HG02943 (cell line): ENCODE measurements around the gene MTHFR.
A peak's percentile ranks its signal among the peaks of the same experiment; 100 is the strongest.

ENCODE experiments used
- ATAC-seq: cut with Tn5 transposase; IDR thresholded peaks from one replicate; pipeline ENCODE4 v1.9.1; 2021; ENCODE audit warnings: mild to moderate bottlenecking, low read depth, moderate library complexity; ENCODE audit not compliant: unreplicated experiment

MTHFR gene

DNA sequence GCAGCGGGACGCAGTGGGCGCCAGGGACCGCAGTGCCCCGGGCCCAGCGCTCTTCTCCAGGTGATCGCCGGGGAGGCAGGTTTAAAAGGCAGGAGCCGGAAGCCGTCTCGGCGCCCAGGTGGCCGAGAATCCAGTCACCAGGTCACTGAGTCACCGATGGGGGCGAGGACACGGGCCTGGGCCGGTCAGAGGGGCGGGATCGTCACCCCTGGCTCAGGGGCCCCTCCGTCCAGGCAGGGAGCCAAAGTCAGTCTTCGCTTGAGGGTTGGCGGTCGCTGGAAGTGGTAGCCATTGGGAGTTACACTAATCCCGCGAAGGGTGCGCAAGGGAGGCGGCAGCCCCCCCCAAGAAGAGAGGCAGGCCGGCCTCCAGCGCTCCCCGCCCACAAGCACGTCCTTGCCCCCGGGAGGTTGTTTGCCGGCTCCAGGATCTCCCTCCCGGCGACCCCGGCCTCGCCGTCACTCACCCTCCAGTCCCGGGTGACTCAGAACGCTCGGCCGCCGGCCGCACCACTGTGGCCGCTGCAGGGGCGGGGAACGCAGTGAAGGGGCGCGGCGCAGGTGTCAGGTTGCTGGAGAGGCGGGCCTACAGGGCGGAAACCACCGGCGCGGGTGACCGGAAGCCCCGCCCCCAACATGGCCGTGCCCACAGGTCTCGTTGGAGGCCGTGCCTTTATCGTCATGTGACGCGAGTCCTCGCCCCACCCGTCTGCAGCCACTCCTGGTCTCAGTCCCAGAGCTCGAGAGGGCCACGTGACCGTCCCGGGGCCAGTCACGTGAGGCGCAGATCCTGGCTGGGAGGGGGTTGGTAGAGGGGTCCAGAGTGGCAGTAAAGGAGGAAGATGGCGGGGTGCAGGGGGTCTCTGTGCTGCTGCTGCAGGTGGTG, at the start of gene MTHFR, which contains the start of gene CLCN6:
Gene MTHFR (minus strand): TSS at position 543 of the 885 bp plus-strand sequence. CDS start 2,848 bp downstream, outside the sequence.
Gene CLCN6 (plus strand): TSS at position 770 of the 885 bp plus-strand sequence. CDS start 72 bp downstream, at position 842.
- peak; percentile 90 for ATAC-seq

GRCh38 chr1:11855430-11855829, 49.7 kb upstream of the MTHFR start:
- no peak for ATAC-seq

DNA sequence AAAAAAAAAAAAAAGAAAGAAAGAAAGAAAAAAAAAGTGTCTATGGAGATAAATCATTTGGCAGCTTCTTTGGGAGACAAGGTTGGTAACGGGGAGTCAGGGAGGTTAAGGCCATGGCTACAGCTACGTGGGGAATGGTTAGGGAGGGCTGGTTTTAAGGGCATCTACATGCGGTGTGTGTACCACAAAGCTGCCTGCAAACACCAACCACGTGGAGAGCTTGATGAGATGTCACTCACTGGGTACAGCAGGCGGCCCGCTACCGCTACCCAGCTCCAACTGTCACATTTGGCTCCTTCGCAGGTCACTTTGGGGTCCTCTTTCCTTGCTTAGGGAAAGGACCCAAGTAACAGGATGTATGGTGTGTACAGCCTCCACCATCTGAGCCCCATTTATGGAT, 48.8 kb upstream of the MTHFR start:
- ATAC-seq, result no peak

GRCh38 chr1:11851180-11851579, 45.4 kb upstream of the MTHFR start:
- no peak for ATAC-seq

DNA sequence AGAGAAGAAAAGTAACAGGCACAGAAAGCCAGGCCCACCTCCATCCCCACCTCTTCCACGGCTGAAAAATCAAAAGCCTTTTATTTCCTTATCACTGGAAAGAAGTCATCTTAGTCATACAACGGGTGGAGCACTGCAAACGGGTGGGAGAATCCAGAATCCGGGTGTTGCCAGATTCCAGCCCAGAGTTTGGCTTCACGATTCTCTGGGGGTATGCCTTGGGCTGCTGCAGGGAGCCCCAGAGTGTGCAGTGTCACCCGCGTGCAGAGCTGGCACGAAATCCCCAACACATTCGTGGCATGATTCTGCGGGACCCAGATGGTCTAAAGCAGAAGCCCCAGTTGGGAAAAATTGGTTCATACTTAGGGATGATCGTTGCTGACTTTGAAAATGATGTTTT, 44.4 kb upstream of the MTHFR start:
- ATAC-seq, result no peak

DNA sequence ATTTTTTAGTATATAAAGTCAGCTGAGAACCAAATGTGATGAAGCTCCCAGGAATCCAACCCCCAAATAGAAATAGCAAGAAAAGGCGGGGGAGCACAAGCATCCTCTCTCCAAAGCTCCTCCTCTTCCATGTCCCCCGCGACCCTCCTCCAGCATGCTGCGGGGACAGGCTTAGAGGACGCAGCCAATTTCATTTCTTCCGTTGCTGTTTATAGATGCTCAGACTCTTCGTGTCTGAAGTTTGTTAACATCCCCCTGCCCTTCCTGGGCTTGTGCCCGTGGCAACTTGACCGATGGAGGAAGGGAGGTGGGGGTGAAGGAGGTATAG, 42.6 kb upstream of the MTHFR start:
- ATAC-seq, result no peak

DNA sequence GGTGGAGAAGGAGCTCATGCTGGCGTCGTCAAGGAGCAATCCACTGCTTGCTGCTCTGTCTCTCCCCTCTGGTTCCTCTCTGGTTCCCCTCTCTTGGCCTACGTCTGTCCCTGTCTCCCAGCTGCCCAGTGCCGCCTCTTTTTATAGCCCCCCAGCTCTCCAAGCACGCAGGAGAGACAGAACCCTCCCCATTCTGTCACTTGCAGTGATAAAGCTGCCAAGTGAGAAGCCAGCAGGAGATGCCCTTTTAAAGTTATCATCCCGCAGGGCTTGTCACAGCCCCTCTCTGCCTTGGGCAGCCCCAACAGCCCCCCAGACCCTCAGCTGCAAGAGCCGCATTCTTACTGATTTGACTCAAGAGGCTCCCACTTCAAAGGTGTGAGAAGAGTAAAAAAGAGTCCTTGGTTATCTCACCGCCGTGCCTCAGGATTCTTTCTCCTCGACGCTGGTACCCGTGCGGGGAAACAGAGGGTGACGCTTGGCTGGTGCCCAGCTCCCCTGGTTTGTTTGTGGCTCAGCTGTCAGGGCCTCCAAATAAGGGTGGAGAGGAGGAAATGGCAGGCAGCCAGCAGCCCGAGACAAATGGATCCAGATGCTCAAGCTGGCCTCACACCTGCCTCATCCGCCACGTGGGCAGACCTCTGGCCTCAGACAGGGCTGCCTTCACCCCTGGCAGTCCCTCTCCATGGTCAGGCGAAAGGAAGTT, 42.1 kb upstream of the MTHFR start, which contains the start of gene NPPA:
Gene NPPA (minus strand): TSS at position 117 of the 706 bp plus-strand sequence. CDS start 99 bp downstream, at position 18.
- no peak for ATAC-seq

DNA sequence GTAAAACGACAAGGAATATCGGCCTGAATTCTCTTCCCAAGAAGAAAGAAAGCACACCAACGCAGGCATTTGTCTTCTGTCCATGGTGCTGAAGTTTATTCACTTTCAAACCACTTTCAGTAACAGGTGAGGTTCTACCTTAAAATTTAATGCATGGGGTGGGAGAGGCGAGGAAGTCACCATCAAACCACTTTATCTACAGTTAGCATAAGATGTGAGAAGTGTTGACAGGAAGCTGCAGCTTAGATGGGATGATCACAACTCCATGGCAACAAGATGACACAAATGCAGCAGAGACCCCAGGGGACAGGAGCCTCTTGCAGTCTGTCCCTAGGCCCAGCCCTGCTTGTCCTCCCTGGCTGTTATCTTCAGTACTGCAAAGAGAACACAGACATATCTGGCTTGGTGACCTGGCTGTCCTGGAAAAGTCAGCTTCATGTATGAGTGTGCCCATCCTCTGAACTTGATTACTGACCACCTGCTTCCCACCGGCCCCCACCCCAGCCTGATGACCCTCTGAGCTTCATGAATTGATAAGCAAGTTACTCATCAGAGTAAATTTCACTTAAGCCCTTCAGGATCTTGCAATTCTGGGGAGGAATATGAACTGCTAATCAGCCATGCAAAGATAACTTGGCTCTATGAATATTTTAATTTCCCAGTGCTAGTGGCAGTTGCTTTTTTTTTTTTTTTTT, 40.0 kb upstream of the MTHFR start:
- no peak for ATAC-seq

DNA sequence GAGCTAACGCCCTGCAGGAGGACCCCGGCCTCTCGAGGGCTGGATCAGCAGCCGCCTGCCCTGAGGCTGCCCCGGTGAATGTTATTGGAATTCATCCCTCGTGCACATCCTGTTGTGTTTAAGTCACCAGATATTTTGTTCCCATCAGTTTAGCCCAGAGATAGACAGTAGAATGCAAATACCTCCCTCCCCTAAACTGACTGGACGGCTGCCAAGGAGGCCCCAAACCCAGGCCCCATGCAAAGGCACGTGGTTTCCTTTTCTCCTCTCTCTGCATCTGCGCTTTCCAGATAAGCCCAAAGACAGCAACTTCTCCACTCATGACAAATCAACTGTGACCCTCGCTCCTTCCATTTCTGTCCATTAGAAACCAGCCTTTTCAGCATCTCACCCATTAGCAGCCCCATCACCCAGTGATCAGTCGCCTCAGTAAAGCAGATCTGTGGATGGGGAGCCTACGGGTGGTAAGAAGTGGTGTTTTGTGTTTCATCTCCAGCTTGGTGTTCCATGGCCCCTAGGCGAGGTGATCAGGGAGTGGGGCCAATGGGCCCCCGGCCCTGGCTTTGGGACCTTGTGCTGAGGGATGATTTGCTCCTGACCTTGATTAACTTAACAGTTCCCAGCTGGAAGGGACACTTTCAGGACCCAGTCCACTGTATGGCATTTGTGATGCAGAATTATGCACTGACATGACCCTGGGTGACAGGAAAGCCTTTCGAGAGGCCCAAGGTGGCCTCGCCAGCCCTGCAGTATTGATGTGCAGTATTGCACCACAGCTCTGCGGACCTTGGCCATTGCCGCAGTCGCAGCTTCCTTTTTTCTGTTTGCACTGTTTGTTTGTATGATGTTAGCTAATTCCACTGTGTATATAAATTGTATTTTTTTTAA, 36.6 kb upstream of the MTHFR start:
- ATAC-seq, result no peak

- ATAC-seq, result no peak
Observed at GRCh38 chr1:11841245-11842153, 35.7 kb upstream of the MTHFR start.

DNA sequence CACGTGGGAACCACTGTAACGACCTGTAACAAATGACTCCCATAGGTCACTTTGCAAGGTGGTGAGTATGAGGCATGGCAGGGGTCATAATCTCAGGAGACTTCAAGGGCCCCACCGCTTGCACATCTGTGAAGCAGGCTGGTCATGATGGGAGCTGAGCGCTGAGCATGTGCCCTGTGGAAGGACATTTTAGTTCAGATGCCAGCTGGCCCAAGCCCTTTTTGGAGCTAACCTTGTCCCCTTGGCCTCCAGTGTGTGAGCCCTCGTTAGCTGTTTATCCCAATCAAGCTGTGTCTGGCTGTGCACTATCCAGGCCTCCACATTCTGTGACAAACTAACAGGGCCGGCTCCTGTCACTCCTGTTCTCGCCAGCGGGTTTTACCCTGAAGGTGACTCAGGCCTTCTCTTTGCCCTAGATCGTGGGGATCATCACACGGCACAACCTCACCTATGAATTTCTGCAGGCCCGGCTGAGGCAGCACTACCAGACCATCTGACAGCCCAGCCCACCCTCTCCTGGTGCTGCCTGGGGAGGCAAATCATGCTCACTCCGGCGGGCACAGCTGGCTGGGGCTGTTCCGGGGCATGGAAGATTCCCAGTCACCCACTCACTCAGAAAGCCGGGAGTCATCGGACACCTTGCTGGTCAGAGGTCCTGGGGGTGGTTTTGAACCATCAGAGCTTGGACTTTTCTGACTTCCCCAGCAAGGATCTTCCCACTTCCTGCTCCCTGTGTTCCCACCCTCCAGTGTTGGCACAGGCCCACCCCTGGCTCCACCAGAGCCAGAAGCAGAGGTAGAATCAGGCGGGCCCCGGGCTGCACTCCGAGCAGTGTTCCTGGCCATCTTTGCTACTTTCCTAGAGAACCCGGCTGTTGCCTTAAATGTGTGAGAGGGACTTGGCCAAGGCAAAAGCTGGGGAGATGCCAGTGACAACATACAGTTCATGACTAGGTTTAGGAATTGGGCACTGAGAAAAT, 34.3 kb upstream of the MTHFR start:
- no peak for ATAC-seq

- ATAC-seq, result no peak
Observed at GRCh38 chr1:11838349-11839272, 32.8 kb upstream of the MTHFR start.

- no peak for ATAC-seq
Observed at GRCh38 chr1:11837767-11838348, 32.1 kb upstream of the MTHFR start.

DNA sequence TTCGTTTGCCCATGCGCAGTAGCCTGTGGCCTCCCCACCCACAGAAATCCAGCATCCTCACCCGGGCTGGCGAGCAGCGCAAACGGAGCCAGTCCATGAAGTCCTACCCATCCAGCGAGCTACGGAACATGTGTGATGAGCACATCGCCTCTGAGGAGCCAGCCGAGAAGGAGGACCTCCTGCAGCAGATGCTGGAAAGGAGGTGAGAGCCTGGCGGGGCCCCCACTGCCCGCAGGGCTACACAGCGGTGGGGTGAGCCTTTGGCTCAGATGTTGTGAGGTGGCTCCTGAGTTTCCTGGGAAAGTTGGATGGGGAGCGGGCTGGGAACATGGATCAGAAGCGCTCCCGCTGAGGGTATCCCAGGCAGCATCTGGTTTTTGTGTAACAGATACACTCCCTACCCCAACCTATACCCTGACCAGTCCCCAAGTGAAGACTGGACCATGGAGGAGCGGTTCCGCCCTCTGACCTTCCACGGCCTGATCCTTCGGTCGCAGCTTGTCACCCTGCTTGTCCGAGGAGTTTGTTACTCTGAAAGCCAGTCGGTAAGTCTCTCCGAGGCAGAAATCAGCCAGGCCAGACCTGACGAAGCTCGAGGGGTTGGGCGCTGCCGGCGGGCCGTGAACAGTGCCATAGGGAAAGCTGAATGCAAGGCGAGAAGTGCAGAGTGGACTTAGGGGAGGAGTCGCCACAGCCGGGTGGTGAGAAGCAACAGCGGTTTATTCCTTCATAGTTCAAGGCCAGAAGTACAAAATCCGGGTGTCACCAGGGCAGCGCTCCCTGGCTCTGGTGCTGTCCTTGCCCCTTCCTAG, 31.4 kb upstream of the MTHFR start:
- ATAC-seq, result no peak

DNA sequence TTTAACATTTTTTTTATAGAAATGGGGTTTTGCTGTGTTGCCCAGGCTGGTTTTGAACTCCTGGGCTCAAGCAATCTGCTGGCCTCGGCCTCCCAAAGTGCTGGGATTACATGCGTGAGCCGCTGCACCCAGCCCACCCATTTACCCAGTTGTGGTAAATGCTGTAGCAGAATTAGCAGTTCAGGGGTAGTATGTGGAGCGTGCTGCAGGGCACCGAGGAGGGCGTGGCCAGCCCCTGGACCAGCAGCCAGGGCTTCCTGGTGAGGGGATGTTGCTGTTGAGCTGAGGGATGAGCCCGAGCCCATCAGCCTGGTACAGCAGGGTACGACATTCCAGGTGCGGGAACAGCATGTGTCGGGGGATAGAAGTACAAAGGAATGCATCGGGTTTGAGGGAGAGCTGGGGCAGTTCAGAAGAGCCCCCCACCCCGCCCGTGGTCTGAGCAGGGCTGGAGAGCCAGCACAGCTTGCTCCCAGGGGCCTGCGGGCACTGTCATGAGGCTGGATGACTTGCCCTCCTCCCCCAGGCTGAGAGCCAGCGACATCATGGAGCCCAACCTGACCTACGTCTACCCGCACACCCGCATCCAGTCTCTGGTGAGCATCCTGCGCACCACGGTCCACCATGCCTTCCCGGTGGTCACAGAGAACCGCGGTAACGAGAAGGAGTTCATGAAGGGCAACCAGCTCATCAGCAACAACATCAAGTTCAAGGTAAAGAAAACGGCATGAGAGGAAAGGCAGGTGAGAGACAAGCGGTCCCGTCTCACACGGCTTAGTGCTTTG, 29.9 kb upstream of the MTHFR start:
- no peak for ATAC-seq
